B cell (primary cell): ENCODE data around the gene LAYN. TPM values are rescaled to one million over a fixed set of nuclear protein-coding genes. Genes with fewer than 3 reads are reported as not detected.

Experiments
- ATAC-seq: fragments of 200-7000 bp; cut with Tn5 transposase; one replicate; pipeline ENCODE4 v1.10.0; 2021; ENCODE audit warnings: low read depth, mild to moderate bottlenecking, moderate number of reproducible peaks, moderate library complexity
- CTCF ChIA-PET: fragments of 350-600 bp; sonication (Branson Sonifier 250); formaldehyde crosslinking; loops from one replicate; lab custom pipeline; 2021; ENCODE audit warnings: antibody characterized with exemption, inconsistent platforms; lab: Charles Lee
- POLR2A ChIA-PET: fragments of 350-600 bp; sonication (Branson Sonifier 250); formaldehyde crosslinking; loops from one replicate; lab custom pipeline; 2021; ENCODE audit warnings: antibody characterized with exemption; lab: Charles Lee
- DNase-seq: peaks from one replicate; pipeline ENCODE4 v3.0.0; 2013
- H2AFZ ChIP-seq: 2 replicates; pipeline ENCODE4 v1.6.1; 2012; ENCODE audit warnings: mild to moderate bottlenecking, low read depth, low read length; ENCODE audit not compliant: insufficient read depth, poor library complexity, severe bottlenecking
- H3K27ac ChIP-seq, 2 donors: 1 replicate in 1 of 2; 2 replicates in 1 of 2; pipeline ENCODE4 v1.5.1; 2012 to 2013; ENCODE audit warnings: low read length in 2 of 2, mild to moderate bottlenecking in 2 of 2, moderate library complexity in 1 of 2
- H3K27me3 ChIP-seq, 4 experiments: fragments of 200-600 bp in 1 of 4; sonication (generic) in 1 of 4; replicated peaks in 1 of 4; 1 replicate in 2 of 4; 2 replicates in 2 of 4; pipeline versions ENCODE4 v1.6.1 to v1.7.0; 2013 to 2016; ENCODE audit warnings: low read length in 3 of 4, mild to moderate bottlenecking in 2 of 4, mixed read lengths in 1 of 4, moderate library complexity in 1 of 4; ENCODE audit not compliant: insufficient read depth in 4 of 4, control insufficient read depth in 3 of 4; ENCODE audit errors: control extremely low read depth in 1 of 4
- H3K36me3 ChIP-seq, 2 experiments: replicated peaks in 1 of 2; 1 replicate in 1 of 2; 2 replicates in 1 of 2; pipeline versions ENCODE4 v1.6.1 to v1.7.1; 2013; ENCODE audit warnings: low read length in 1 of 2; ENCODE audit not compliant: insufficient read depth in 2 of 2, control insufficient read depth in 1 of 2; ENCODE audit errors: control extremely low read depth in 1 of 2, extremely low read depth in 1 of 2
- H3K4me1 ChIP-seq, 2 donors: fragments of 200-600 bp in 1 of 2; sonication (generic) in 1 of 2; 1 replicate in 1 of 2; 2 replicates in 1 of 2; pipeline versions ENCODE4 v1.5.1 to v1.6.1; 2013 to 2017; ENCODE audit warnings: low read length in 2 of 2; ENCODE audit not compliant: control insufficient read depth in 2 of 2, insufficient read depth in 2 of 2
- H3K4me2 ChIP-seq: replicated peaks from 2 replicates; pipeline ENCODE3; 2012; ENCODE audit warnings: mild to moderate bottlenecking, low read depth, low read length; ENCODE audit not compliant: poor library complexity, severe bottlenecking
- H3K4me3 ChIP-seq, 5 experiments: fragments of 200-600 bp in 1 of 5; sonication (generic) in 1 of 5; 1 replicate in 3 of 5; 2 replicates in 2 of 5; pipeline versions ENCODE4 v1.5.1 to v1.7.0; 2011 to 2016; ENCODE audit warnings: low read length in 4 of 5, mild to moderate bottlenecking in 4 of 5, low read depth in 2 of 5, control low read depth in 1 of 5, moderate library complexity in 1 of 5; ENCODE audit not compliant: insufficient read depth in 1 of 5; ENCODE audit errors: control extremely low read depth in 1 of 5, extremely low read depth in 1 of 5
- H3K79me2 ChIP-seq: fragments of 200-600 bp; sonication (generic); one replicate; pipeline ENCODE4 v1.6.0; 2016; ENCODE audit warnings: low read length; ENCODE audit not compliant: control insufficient read depth, insufficient read depth
- H3K9ac ChIP-seq: fragments of 200-600 bp; sonication (generic); 2 replicates; pipeline ENCODE4 v1.6.1; 2017; ENCODE audit warnings: mild to moderate bottlenecking, low read length, moderate library complexity
- H3K9me3 ChIP-seq, 3 donors: one replicate each; pipeline versions ENCODE4 v1.6.1 to v1.7.1; 2013; ENCODE audit warnings: low read length in 2 of 3; ENCODE audit not compliant: control insufficient read depth in 2 of 3, insufficient read depth in 1 of 3; ENCODE audit errors: control extremely low read depth in 1 of 3
- H4K20me1 ChIP-seq: 2 replicates; pipeline ENCODE4 v1.6.0; 2012; ENCODE audit warnings: mild to moderate bottlenecking, low read length; ENCODE audit not compliant: insufficient read depth, control insufficient read depth, poor library complexity, severe bottlenecking
- H3K27ac Mint-ChIP-seq: one replicate; pipeline ENCODE4 v1.8.0; 2021; ENCODE audit warnings: mixed read lengths
- H3K27me3 Mint-ChIP-seq: one replicate; pipeline ENCODE4 v1.8.0; 2021; ENCODE audit warnings: mixed read lengths
- H3K4me1 Mint-ChIP-seq: one replicate; pipeline ENCODE4 v1.8.0; 2021; ENCODE audit warnings: mixed read lengths
- H3K4me3 Mint-ChIP-seq: one replicate; pipeline ENCODE4 v1.8.0; 2021; ENCODE audit warnings: mixed read lengths
- H3K9me3 Mint-ChIP-seq: one replicate; pipeline ENCODE4 v1.8.0; 2022; ENCODE audit warnings: mixed read lengths; ENCODE audit not compliant: insufficient read depth
- EZH2 ChIP-seq: IDR thresholded peaks from 2 replicates; pipeline ENCODE4 v1.6.1; 2012; ENCODE audit warnings: borderline replicate concordance, low read depth, mild to moderate bottlenecking, moderate library complexity, low read length; ENCODE audit not compliant: insufficient read depth, poor library complexity, severe bottlenecking
- WGBS: methylation state at CpG from one replicate; pipeline ENCODE4 v1.1.5; 2013; ENCODE audit warnings: missing lambda C conversion rate; ENCODE audit not compliant: insufficient coverage; 5-methylcytosine and 5-hydroxymethylcytosine counted together
- intact Hi-C: fragments of 100-400 bp; cut with micrococcal nuclease; formaldehyde crosslinking; loops from one replicate; pipeline ENCODE4 v1.10.0; 2022
- polyA plus RNA-seq: library from polyadenylated mRNA; depleted of rRNA; stranded (reverse); fragments of >200 nt; gene quantifications from 2 replicates; pipeline ENCODE4 v1.2.3, GENCODE V29; 2012
- total RNA-seq, 2 donors: library from RNA; stranded (reverse); fragments of 120-200 nt in 1 of 2; gene quantifications; 1 replicate in 1 of 2; 2 replicates in 1 of 2; pipeline versions ENCODE4 v1.2.3 to v1.2.4, GENCODE V29; 2013 to 2022
- TF ChIP-seq, protein P1 (sequence below): fragments of 200-600 bp; IDR thresholded peaks from one replicate; pipeline ENCODE4 v1.8.0; 2022; ENCODE audit warnings: antibody characterized with exemption, mild to moderate bottlenecking

LAYN gene
- total and polyA plus RNA-seq, 2 donors (not counting 1 experiment from before 2014, with no cell fraction given) = not detected

- 100% methylated on average over 1 of the region's 5 CpGs for WGBS
- ChIA-PET CTCF (no interaction called here), POLR2A (no interaction called here)
- Histone ChIP-seq H3K4me1 (no peaks in the 10 kb centered on the region), H3K27ac (no peak overlapping the region), H2AFZ (no peak overlapping the region), H3K79me2 (no peaks in the 10 kb centered on the region), H3K9me3 (no peaks in the 10 kb centered on the region), H3K36me3 (no peaks in the 10 kb centered on the region), H3K9ac (no peak overlapping the region), H3K4me3 (no peak overlapping the region), H3K4me2 (no peak overlapping the region), H3K27me3 (peaks cover 0 to 7% (median 3%) of the 10 kb centered on the region in 4 experiments), H4K20me1 (no peaks in the 10 kb centered on the region)
- intact Hi-C loops = no loop called here
- H3K4me1 Mint-ChIP-seq = no peaks in the 10 kb centered on the region
- ATAC-seq (no peak), DNase-seq (no peak)
- TF ChIP-seq, protein P1, sequence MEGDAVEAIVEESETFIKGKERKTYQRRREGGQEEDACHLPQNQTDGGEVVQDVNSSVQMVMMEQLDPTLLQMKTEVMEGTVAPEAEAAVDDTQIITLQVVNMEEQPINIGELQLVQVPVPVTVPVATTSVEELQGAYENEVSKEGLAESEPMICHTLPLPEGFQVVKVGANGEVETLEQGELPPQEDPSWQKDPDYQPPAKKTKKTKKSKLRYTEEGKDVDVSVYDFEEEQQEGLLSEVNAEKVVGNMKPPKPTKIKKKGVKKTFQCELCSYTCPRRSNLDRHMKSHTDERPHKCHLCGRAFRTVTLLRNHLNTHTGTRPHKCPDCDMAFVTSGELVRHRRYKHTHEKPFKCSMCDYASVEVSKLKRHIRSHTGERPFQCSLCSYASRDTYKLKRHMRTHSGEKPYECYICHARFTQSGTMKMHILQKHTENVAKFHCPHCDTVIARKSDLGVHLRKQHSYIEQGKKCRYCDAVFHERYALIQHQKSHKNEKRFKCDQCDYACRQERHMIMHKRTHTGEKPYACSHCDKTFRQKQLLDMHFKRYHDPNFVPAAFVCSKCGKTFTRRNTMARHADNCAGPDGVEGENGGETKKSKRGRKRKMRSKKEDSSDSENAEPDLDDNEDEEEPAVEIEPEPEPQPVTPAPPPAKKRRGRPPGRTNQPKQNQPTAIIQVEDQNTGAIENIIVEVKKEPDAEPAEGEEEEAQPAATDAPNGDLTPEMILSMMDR = no peak
- no peak for TF ChIP-seq EZH2
- peaks cover 20% of the 10 kb centered on the region for H3K27me3 Mint-ChIP-seq
- no peaks in the 10 kb centered on the region for H3K9me3 Mint-ChIP-seq
- H3K27ac Mint-ChIP-seq = no peak overlapping the region
- no peak overlapping the region for H3K4me3 Mint-ChIP-seq
Measured at GRCh38 chr11:111522426-111522825, 18.1 kb upstream of the LAYN start.

- peaks cover 0 to 7% (median 3%) of the 10 kb centered on the region in 4 experiments for H3K27me3 ChIP-seq
- no peak overlapping the region for H2AFZ ChIP-seq
- H3K27ac ChIP-seq = no peak overlapping the region
- CTCF ChIA-PET = interaction anchor here (1.1 kb wide), 1 partner anchor 11 kb away, joined by 4 read pairs; no protein-coding TSS in a partner anchor
- H3K4me3 ChIP-seq = no peak overlapping the region
- WGBS = no CpG with 5 or more reads among the region's 2 CpGs
- no peaks in the 10 kb centered on the region for H3K4me1 ChIP-seq
- no peak for ATAC-seq
- H3K9me3 ChIP-seq = no peaks in the 10 kb centered on the region
- Mint-ChIP-seq H3K27ac (no peak overlapping the region), H3K27me3 (peaks cover 20% of the 10 kb centered on the region), H3K4me3 (no peak overlapping the region), H3K4me1 (no peaks in the 10 kb centered on the region), H3K9me3 (no peaks in the 10 kb centered on the region)
- no peaks in the 10 kb centered on the region for H3K79me2 ChIP-seq
- intact Hi-C loops = no loop called here
- H4K20me1 ChIP-seq = no peaks in the 10 kb centered on the region
- no peak for DNase-seq
- TF ChIP-seq EZH2 = no peak
- TF ChIP-seq, protein P1 = no peak
- no peak overlapping the region for H3K4me2 ChIP-seq
- POLR2A ChIA-PET = no interaction called here
- H3K36me3 ChIP-seq = no peaks in the 10 kb centered on the region
- no peak overlapping the region for H3K9ac ChIP-seq
Measured at GRCh38 chr11:111523343-111523742, 17.2 kb upstream of the LAYN start.
